ENCODE results near the gene HPGDS.
"Not testable (repeated sequence)": the region's sequence is repeated elsewhere in the genome, so short reads cannot be mapped to it uniquely, and the experiment has no call there.

Gene HPGDS

GRCh38 chr4:94342694-94343093, at the start of gene HPGDS:
TSS of gene HPGDS (minus strand) at chr4:94342836. CDS start at chr4:94334629, 8,207 bp downstream.
- DNase-seq: no peak

GRCh38 chr4:94390804-94391410, 48.3 kb upstream of the HPGDS start:
- no peak for DNase-seq

GRCh38 chr4:94389595-94390267, 47.1 kb upstream of the HPGDS start:
- DNase-seq: no peak

- not testable (repeated sequence) for DNase-seq
Observed at GRCh38 chr4:94387965-94388364, 45.3 kb upstream of the HPGDS start.

GRCh38 chr4:94385452-94385851, 42.8 kb upstream of the HPGDS start:
- not testable (repeated sequence) for DNase-seq

- not testable (repeated sequence) for DNase-seq
Observed at GRCh38 chr4:94382891-94383290, 40.3 kb upstream of the HPGDS start.

- no peak for DNase-seq
Observed at GRCh38 chr4:94378047-94378446, 35.4 kb upstream of the HPGDS start.

GRCh38 chr4:94377294-94377693, 34.7 kb upstream of the HPGDS start:
- no peak for DNase-seq

- DNase-seq: no peak
Observed at GRCh38 chr4:94375364-94375763, 32.7 kb upstream of the HPGDS start.

- no peak for DNase-seq
Observed at GRCh38 chr4:94373752-94374151, 31.1 kb upstream of the HPGDS start.

- DNase-seq: no peak
Observed at GRCh38 chr4:94372991-94373390, 30.4 kb upstream of the HPGDS start.

GRCh38 chr4:94372228-94372978, 29.8 kb upstream of the HPGDS start:
- DNase-seq: no peak

GRCh38 chr4:94371290-94371689, 28.7 kb upstream of the HPGDS start:
- DNase-seq: no peak

- DNase-seq: no peak
Observed at GRCh38 chr4:94370533-94371254, 28.1 kb upstream of the HPGDS start.

- DNase-seq: no peak
Observed at GRCh38 chr4:94369046-94369445, 26.4 kb upstream of the HPGDS start.

GRCh38 chr4:94368459-94368858, 25.8 kb upstream of the HPGDS start:
- DNase-seq: no peak

- DNase-seq: no peak
Observed at GRCh38 chr4:94365304-94365703, 22.7 kb upstream of the HPGDS start.

- no peak for DNase-seq
Observed at GRCh38 chr4:94364527-94364926, 21.9 kb upstream of the HPGDS start.

- DNase-seq: no peak
Observed at GRCh38 chr4:94363136-94363655, 20.6 kb upstream of the HPGDS start.

GRCh38 chr4:94359838-94360237, 17.2 kb upstream of the HPGDS start:
- DNase-seq: no peak

GRCh38 chr4:94359221-94359620, 16.6 kb upstream of the HPGDS start:
- DNase-seq: no peak

GRCh38 chr4:94358101-94358500, 15.5 kb upstream of the HPGDS start:
- DNase-seq: no peak

GRCh38 chr4:94357624-94358023, 15.0 kb upstream of the HPGDS start:
- no peak for DNase-seq
